HG03108 (cell line): Measurements from ENCODE around the gene EIF5.
"Not testable (repeated sequence)": the region's sequence is repeated elsewhere in the genome, so short reads cannot be mapped to it uniquely, and the experiment has no call there.

Source experiments
- ATAC-seq: cut with Tn5 transposase; IDR thresholded peaks from one replicate; pipeline ENCODE4 v1.9.1; 2021; ENCODE audit warnings: moderate library complexity; ENCODE audit not compliant: unreplicated experiment

The EIF5 gene

GRCh38 chr14:103334644-103335622 is 896 bp downstream of the EIF5 start:
- ATAC-seq = peak; percentile 10

- ATAC-seq = no peak
Observed at GRCh38 chr14:103336191-103336590, 2.2 kb downstream of the EIF5 start.

DNA sequence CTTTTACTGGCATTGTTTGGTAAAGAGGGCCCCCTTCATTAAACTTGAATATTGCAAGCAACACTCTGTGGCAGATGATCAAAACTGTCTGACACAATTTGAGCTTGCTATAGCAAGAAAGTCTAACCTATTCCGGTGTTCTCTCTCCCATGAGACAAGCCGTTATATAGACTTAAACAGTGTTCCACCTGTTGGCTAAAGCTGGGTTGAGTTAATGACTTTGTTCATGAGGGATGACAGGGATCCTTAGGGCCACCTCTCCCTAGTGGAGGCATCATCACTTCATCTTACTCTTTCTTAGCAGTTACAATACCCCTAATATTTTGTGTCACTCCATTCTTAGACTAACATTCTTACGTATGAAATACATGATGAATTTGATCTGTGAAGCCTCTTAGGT is 3.8 kb downstream of the EIF5 start:
- no peak for ATAC-seq

DNA sequence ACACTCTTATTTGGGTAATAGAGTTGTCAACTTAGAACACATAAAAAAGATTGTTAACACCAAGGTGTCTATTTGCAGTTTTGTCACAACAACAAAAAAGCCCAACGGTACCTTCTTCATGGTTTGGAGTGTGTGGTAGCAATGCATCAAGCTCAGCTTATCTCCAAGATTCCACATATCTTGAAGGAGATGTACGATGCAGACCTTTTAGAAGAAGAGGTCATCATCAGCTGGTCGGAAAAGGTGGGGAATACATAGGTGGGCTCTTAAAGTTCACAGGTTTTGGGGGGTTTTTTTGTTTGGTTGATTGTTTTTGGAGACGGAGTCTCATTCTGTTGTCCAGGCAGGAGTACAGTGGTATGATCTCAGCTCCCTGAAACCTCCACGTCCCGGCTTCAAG is 5.5 kb downstream of the EIF5 start:
- ATAC-seq = no peak

DNA sequence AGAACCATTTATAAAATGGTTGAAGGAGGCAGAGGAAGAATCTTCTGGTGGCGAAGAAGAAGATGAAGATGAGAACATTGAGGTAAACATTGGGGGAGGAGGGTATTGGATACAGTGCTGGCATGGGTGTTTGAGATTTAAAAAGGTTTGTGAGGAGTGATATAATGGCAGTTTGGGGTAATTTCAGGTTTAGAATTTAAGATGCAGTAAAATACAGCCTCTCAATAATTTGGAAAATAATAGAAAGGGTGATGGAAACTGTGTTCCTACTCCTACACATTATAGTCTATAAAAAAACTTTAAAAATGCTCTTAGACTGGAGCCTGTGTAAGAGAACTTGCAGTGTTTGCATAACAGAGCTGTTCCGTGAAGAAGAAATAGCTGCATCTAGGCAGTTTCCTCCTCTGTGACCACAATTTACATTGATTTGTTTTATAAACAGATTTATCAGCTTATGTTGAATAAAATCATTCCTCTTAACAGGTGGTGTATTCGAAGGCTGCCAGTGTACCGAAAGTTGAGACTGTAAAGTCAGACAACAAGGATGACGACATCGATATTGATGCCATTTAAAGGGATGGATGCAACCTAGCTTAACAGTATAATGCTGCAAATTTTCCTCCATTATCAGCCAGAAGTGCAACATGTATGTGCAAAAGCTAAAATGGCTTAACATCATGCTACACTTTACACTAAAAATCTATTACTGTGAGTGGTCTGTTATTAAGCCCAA is 6.6 kb downstream of the EIF5 start:
- no peak for ATAC-seq

DNA sequence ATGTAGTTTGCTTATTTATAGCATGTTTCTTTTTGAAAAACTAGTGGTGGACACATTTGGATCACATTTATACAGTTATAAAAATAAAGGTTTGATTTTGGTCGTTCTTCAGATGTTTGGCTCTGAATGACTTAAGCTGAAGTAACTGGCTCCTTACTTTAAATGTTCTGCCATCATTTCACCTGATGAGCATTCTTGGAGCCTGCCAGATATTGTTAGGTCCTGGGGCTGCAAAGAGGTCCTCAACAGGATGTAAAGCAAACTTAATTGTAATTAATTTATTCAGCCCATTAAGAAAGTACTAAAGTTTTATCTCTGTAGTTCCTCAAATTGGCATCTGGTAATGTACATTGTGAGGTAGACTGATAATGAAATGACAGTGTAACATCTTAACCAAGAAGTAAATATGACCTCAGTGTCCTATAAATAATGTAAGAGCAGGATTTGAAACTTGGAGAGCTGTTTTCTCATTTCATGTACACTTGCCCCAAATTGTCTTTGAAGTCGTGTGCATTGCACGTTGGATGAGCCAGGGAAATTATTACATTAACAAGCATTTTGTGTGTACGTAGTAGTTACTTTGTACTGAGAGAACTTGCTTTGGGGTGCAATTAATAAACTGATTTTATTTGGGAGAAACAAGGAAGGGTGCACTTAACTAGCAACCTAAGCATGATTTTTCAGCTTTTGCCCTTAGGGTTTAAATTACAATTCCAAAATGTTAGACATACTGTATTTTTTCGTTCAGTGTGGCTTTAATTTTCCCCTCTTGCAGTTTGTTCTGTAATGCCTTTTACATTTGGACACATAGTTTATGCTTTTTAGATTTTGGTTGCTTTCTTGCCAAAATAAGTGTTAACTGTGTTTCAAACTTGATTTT is 7.5 kb downstream of the EIF5 start:
- ATAC-seq = no peak

- no peak for ATAC-seq
Observed at GRCh38 chr14:103343164-103343879, 9.3 kb downstream of the EIF5 start.

DNA sequence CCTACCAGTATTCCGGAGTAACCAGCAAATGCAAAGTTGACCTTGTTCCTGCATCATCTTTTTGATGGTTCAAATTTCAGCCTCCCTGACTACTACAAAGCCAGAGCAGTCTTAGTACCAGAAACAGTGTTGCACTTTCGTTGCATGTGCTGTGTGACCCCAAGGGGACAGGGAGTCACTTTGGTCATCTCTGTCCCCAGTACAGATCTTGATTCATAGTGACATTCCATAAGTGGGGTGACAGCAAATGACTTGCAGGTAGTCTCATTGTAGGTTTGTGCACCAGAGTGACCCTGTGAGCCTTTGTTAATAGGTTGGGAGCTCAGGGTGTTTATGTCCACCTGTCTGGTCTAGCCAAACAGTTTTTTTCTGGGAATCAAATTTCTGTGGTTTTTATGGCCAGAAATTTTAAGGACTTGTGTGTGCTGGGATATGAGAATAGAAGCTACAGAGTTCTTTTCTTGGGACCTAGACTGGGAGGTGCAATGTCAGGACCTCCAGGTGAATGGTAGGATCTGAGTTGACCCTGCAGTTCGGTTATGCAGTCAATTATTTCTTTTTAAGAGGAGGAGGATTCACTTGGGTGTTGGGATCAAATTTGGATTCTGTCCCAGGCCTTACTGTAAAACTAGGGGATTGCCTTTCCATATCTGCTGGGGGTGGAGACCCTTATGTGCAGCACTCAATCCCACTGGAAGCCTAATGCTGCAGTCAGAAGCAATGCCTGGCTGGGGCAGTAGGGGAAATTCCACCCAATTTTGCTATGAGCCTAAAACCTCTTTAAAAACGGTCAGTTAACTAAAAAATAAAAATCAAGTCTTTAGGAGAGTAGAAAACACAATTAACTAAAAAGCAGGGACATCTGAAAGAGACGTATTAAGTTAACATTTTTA is 10.1 kb downstream of the EIF5 start:
- ATAC-seq = no peak

- ATAC-seq = no peak
Observed at GRCh38 chr14:103346286-103346685, 12.2 kb downstream of the EIF5 start.

DNA sequence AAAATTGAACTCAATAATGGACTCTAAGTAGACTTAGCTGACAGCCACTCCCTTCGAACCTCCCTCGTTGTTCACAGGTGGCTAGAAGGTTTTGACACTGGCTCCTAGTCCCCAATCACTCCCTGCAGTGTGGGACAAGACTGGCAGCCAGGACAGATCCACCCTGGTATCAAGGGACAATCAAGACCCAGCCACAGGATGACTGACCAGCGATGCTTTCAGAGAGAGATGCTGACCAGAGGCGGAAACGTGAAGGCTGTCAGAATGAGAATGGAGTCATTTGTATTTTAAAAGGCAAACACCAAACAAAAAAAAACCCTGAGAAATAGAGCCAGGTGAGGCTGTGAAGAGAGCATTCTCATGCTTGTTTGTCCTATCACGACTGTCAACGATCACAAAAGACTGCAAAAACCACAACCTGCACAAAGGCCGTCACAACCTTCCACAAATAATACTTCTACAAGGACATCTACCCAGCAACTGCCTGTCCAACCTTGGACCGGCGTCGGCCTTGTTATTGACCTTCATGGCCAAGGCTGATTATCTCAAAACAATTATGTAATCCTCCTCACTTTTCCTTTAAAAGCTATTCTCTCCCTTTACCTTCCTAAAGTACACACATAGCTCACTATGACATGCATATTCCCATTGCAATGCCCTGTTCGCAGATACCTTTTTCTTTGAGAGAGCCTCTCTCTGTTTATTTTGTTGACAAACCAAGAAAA is 13.2 kb downstream of the EIF5 start:
- ATAC-seq = no peak

GRCh38 chr14:103348154-103348553 is 14.1 kb downstream of the EIF5 start:
- no peak for ATAC-seq

DNA sequence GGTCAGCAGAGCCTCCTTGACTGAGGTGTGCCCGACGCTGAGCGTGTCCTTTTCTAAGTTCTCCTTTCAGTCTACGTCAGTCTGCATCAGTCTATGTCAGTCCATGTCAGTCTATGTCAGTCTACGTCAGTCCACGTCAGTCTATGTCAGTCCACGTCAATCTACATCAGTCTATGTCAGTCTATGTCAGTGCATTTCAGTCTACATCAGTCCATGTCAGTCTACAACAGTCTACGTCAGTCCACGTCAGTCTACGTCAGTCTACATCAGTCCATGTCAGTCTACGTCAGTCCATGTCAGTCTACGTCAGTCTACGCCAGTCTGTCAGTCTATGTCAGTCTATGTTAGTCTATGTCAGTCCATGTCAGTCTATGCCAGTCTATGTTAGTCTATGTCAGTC is 15.9 kb downstream of the EIF5 start:
- ATAC-seq = no peak

GRCh38 chr14:103353362-103353761 is 19.3 kb downstream of the EIF5 start:
- no peak for ATAC-seq

DNA sequence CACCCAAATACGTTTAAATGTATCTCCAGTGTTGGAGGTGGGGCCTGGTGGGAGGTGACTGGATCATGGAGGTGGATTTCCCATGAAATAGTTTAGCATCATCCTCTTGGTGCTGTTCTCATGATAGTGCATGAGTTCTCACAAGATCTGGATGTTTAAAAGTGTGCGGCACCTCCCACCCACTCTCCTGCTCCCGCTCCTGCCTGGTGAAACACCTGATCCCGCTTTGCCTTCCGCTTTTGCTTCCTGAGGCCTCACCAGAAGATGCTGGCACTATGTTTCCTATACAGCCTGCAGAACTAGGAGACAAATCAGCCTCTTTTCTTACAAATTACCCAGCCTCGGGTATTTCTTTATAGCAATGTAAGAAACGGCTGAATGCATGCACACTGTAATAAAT is 20.1 kb downstream of the EIF5 start:
- no peak for ATAC-seq

DNA sequence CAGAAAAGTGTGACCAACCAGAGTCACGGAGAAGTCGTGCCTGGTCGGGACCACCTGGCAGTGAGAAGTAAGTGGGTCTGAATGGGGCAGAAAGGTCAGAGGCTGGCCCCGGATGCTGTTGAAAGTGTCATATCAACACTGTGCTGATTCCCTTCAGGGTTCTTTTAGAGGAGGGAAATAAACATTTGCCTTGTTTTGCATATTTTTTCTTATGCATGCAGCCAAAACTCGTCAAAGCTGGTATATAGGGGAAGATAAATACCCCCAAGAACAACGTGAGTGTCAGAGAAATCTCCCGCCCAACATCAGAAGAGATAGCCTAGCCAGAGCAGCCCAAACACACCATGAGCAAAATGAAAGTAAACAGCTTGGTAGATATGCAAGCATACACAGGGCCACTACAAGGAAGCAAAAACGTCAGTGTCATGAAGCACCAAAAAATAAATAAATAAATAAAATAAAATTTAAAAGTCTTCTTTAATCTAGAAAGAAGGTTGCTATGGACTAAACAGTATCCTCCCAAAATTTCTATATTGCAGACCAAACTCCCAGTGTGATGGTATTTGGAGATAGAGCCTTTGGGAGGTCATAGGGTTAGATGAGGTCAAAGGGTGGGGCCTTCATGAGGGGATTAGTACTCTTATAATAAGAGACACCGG is 22.1 kb downstream of the EIF5 start:
- no peak for ATAC-seq

DNA sequence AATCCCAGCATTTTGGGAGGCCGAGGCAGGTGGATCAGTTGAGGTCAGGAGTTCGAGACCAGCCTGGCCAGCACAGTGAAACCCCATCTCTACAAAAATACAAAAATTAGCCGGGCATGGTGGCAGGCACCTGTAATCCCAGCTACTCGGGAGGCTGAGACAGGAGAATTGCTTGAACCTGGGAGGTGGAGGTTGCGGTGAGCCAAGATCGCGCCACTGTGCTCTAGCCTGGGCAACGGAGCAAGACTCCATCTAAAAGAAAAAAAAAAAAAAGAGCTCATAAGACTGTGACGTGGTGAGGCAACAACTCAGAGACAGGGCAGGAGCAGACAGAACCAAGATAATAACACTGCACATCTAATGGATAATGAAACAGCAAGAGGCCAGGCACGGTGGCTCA is 23.5 kb downstream of the EIF5 start:
- ATAC-seq = not testable (repeated sequence)

DNA sequence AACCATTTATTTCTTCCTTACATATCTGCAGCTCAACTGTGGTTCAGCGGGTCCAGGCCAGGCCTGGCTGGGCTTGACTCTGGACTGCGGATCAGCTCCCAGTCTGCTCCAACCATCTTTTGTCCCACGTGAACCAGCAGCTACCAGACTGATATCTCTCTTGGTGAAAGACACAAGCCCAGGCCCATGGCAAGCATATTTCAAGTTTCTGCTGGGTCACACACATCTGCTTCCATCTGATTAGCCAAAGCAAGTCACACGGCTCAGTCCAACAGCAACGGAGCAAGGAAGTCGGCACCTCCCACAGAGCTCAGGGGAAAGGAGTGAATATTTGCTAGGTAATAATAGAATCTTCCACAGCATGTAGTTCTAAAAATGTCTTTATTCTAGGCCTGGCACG is 26.5 kb downstream of the EIF5 start:
- no peak for ATAC-seq

GRCh38 chr14:103361867-103362266 is 27.8 kb downstream of the EIF5 start:
- no peak for ATAC-seq
